Activated CD8-positive, alpha-beta T cell treated with anti-CD3 and anti-CD28 coated beads for 36 hours (primary cell): Measurements from ENCODE around the gene KISS1R. TPM values are rescaled to one million over a fixed set of nuclear protein-coding genes. Genes with fewer than 3 reads are reported as not detected.
"Not testable (repeated sequence)": the region's sequence is repeated elsewhere in the genome, so short reads cannot be mapped to it uniquely, and the experiment has no call there.

Experiments
- ATAC-seq: fragments of 200-7000 bp; cut with Tn5 transposase; one replicate; pipeline ENCODE4 v1.10.0; 2021; ENCODE audit warnings: mild to moderate bottlenecking, moderate library complexity
- CTCF ChIA-PET: fragments of 350-600 bp; sonication (Branson Sonifier 250); formaldehyde crosslinking; loops from one replicate; lab custom pipeline; 2021; ENCODE audit warnings: antibody characterized with exemption; lab: Charles Lee
- POLR2A ChIA-PET: fragments of 350-600 bp; sonication (Branson Sonifier 250); formaldehyde crosslinking; loops from one replicate; lab custom pipeline; 2021; ENCODE audit warnings: antibody characterized with exemption; lab: Charles Lee
- DNase-seq: peaks from one replicate; pipeline ENCODE4 v3.0.0-alpha.2; 2020
- H3K27ac Mint-ChIP-seq: one replicate; pipeline ENCODE4 v1.8.0; 2021; ENCODE audit warnings: mild to moderate bottlenecking, mixed read lengths
- H3K27me3 Mint-ChIP-seq: one replicate; pipeline ENCODE4 v1.8.0; 2021; ENCODE audit warnings: mixed read lengths
- H3K36me3 Mint-ChIP-seq: one replicate; pipeline ENCODE4 v1.8.0; 2021; ENCODE audit warnings: low read depth, mixed read lengths
- H3K4me1 Mint-ChIP-seq: one replicate; pipeline ENCODE4 v1.8.0; 2021; ENCODE audit warnings: low read depth, mixed read lengths
- H3K4me3 Mint-ChIP-seq: one replicate; pipeline ENCODE4 v1.8.0; 2021; ENCODE audit warnings: mild to moderate bottlenecking, moderate library complexity, mixed read lengths
- H3K9me3 Mint-ChIP-seq: one replicate; pipeline ENCODE4 v1.8.0; 2021; ENCODE audit warnings: mixed read lengths
- intact Hi-C: fragments of 100-400 bp; cut with micrococcal nuclease; formaldehyde crosslinking; loops from one replicate; pipeline ENCODE4 v1.10.0; 2022
- total RNA-seq, 2 experiments: library from RNA; stranded (reverse); gene quantifications; one replicate each; pipeline ENCODE4 v1.2.3, GENCODE V29; 2021
- TF ChIP-seq, protein P1 (sequence below): fragments of 200-600 bp; IDR thresholded peaks from one replicate; pipeline ENCODE4 v1.8.0; 2022; ENCODE audit warnings: antibody characterized with exemption, mild to moderate bottlenecking

Gene KISS1R
- total RNA-seq, 2 experiments from 2014 or later = 14.0 to 15.5 TPM

DNA sequence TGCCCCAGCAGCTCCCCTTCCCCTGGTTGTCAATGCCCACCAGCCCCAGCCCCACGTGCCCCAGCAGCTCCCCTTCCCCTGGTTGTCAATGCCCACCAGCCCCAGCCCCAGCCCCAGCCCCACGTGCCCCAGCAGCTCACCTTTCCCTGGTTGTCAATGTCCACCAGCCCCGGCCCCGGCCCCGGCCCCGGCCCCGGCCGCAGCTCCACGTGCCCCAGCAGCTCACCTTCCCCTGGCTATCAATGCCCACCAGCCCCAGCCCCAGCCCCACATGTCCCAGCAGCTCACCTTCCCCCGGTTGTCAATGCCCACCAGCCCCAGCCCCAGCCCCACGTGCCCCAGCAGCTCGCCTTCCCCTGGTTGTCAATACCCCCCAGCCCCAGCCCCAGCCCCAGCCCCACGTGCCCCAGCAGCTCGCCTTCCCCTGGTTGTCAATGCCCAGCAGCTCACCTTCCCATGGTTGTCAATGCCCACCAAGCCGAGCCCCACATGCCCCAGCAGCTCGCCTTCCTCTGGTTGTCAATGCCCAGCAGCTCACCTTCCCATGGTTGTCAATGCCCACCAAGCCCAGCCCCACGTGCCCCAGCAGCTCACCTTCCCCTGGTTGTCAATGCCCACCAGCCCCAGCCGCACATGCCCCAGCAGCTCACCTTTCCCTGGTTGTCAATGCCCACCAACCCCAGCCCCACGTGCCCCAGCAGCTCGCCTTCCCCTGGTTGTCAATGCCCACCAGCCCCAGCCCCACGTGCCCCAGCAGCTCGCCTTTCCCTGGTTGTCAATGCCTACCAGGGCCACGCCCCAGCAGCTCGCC is 38.2 kb upstream of the KISS1R start:
- H3K4me3 Mint-ChIP-seq, ATAC-seq, POLR2A ChIA-PET, H3K36me3 Mint-ChIP-seq, H3K9me3 Mint-ChIP-seq, H3K27me3 Mint-ChIP-seq, H3K4me1 Mint-ChIP-seq, DNase-seq, intact Hi-C loops, H3K27ac Mint-ChIP-seq: not testable (repeated sequence)
- CTCF ChIA-PET = interaction anchor here (0.6 to 1.6 kb wide), 4 partner anchors 15 to 254 kb away, joined by 3 to 6 read pairs (median 3); no protein-coding TSS in a partner anchor

DNA sequence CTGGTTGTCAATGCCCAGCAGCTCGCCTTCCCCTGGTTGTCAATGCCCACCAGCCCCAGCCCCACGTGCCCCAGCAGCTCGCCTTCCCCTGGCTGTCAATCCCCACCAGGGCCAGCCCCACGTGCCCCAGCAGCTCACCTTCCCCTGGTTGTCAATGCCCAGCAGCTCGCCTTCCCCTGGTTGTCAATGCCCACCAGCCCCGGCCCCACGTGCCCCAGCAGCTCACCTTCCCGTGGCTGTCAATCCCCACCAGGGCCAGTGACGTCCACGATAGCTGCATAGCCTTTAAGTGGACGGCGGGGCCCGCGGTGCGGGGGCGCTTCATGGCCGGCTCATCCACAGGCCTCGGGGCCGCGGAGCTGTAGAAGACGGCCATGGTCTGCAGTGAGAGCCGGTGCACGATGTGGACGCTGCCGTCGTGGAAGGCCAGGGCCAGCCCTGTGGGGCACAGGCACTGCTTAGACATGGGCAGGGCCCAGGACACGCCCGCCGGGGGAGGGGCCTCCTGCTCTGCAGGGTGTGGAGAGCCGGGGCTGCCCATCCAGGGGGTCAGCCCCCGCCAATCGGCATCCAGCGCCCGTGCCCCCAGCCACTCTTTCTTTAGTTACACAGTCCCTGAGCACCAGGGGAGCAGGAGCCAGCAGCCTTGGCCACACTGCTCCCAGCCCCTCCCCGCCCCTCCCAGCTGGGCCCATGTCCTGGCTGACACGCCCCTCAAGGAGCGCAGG is 37.3 kb upstream of the KISS1R start:
- intact Hi-C loops = no loop called here

DNA sequence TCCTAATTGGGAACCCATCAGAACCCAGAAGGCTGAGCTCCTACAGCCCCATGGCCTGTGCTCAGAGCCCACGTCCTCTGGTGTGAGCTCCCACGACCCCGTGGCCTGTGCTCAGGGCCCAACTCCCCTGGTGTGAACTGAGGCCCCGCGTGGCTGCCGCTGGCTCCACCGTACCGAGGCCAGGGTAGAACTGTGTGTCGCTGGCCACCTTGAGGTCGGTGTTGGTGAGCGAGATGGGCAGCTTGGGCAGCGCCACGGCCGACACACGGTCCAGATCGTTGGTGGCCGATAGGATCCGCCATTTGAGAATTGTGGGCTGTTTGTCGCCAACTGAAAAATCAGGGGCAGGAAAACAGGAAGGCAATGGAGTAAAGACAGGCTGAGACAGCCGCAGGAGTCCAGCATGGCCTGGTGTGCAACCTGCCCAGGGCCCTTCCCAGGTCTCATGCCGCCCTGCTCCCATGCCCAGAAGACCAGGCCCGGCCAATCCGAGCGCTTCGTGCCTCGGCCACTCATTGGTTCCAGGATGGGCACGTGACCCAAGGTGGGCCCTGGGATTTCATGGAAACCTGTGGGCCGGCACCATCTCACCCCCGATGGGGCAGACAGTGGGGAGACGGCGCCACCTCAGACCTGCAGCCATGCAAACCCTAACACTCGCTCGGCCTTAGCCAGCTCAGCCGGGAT is 35.6 kb upstream of the KISS1R start:
- H3K4me3 Mint-ChIP-seq = no peak overlapping the region
- intact Hi-C loops = no loop called here
- DNase-seq (no peak), ATAC-seq (no peak)
- H3K27me3 Mint-ChIP-seq = no peaks in the 10 kb centered on the region
- ChIA-PET CTCF (no interaction called here), POLR2A (no interaction called here)
- H3K9me3 Mint-ChIP-seq = no peaks in the 10 kb centered on the region
- no peak overlapping the region for H3K27ac Mint-ChIP-seq
- peaks cover 2% of the 10 kb centered on the region for H3K36me3 Mint-ChIP-seq
- no peaks in the 10 kb centered on the region for H3K4me1 Mint-ChIP-seq
- TF ChIP-seq, protein P1, sequence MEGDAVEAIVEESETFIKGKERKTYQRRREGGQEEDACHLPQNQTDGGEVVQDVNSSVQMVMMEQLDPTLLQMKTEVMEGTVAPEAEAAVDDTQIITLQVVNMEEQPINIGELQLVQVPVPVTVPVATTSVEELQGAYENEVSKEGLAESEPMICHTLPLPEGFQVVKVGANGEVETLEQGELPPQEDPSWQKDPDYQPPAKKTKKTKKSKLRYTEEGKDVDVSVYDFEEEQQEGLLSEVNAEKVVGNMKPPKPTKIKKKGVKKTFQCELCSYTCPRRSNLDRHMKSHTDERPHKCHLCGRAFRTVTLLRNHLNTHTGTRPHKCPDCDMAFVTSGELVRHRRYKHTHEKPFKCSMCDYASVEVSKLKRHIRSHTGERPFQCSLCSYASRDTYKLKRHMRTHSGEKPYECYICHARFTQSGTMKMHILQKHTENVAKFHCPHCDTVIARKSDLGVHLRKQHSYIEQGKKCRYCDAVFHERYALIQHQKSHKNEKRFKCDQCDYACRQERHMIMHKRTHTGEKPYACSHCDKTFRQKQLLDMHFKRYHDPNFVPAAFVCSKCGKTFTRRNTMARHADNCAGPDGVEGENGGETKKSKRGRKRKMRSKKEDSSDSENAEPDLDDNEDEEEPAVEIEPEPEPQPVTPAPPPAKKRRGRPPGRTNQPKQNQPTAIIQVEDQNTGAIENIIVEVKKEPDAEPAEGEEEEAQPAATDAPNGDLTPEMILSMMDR = no peak

More for the DNA sequence above, 37.3 kb upstream of the KISS1R start:
- no peaks in the 10 kb centered on the region for H3K9me3 Mint-ChIP-seq
- DNase-seq (no peak), ATAC-seq (no peak)
- TF ChIP-seq, protein P1 = no peak
- no peaks in the 10 kb centered on the region for H3K4me1 Mint-ChIP-seq
- ChIA-PET POLR2A (no interaction called here), CTCF (interaction anchor here (1.6 kb wide), 1 partner anchor 102 kb away, joined by 3 read pairs; no protein-coding TSS in a partner anchor)
- no peaks in the 10 kb centered on the region for H3K27me3 Mint-ChIP-seq
- peaks cover 2% of the 10 kb centered on the region for H3K36me3 Mint-ChIP-seq
- H3K27ac Mint-ChIP-seq = no peak overlapping the region
- no peak overlapping the region for H3K4me3 Mint-ChIP-seq

DNA sequence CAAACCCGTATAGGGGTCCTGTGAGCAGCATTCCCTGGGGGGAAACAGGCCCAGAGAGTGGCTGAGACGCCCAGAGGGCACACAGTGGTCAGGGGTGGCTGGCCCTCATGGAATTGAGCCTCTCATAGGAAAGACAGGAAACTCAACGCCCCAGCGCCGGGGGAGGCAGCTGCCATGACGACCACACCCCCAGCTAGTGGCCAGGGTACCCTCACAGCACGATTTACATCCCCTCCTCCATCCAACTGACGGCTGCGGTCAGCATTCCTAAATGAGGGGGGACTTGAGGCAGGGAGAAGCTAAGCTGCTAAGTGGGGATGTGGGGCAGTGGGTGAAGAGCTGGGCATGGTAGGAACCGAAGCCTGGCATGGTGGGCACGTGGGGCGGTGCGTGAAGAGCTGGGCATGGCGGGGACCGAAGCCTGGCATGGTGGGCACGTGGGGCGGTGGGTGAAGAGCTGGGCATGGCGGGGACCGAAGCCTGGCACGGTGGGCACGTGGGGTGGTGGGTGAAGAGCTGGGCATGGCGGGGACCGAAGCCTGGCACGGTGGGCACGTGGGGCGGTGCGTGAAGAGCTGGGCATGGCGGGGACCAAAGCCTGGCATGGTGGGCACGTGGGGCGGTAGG is 34.1 kb upstream of the KISS1R start:
- Mint-ChIP-seq H3K4me1 (peaks cover 2% of the 10 kb centered on the region), H3K4me3 (no peak overlapping the region), H3K27ac (no peak overlapping the region), H3K9me3 (no peaks in the 10 kb centered on the region), H3K27me3 (no peaks in the 10 kb centered on the region), H3K36me3 (peaks cover 2% of the 10 kb centered on the region)
- no peak for DNase-seq
- CTCF ChIA-PET = no interaction called here
- no peak for ATAC-seq
- intact Hi-C loops = no loop called here
- POLR2A ChIA-PET = no interaction called here
- TF ChIP-seq, protein P1 = no peak

DNA sequence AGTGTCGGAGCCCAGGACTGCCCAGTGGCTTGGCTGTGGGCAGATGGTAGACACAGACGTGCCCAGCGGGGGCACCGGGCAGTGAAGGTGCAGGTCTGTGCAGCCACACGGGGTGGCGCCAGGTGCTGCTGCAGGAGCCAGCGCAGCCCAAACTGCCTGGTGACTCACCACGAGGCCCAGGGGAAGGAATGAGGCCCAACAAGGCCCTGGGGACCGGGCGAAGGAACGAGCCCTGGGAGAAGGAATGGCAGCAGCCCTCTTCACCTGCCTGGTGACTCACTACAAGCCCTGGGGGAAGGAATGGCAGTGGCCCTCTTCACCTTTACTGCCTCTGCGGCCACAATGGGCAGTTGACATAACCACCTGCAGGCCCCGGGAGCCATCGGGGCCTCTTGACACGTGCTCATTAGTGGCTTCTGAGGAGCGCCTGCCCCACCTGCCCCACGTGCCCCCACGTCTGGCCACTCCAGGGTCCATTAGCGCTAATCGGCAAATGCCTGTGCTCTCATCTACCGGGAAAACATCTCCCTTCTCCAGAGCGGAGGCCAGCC is 33.4 kb upstream of the KISS1R start:
- intact Hi-C loops = no loop called here
- ATAC-seq (no peak), DNase-seq (no peak)
- peaks cover 2% of the 10 kb centered on the region for H3K4me1 Mint-ChIP-seq
- H3K27me3 Mint-ChIP-seq = no peaks in the 10 kb centered on the region
- no peak overlapping the region for H3K27ac Mint-ChIP-seq
- TF ChIP-seq, protein P1 = no peak
- H3K36me3 Mint-ChIP-seq = peaks cover 2% of the 10 kb centered on the region
- H3K9me3 Mint-ChIP-seq = no peaks in the 10 kb centered on the region
- ChIA-PET POLR2A (no interaction called here), CTCF (no interaction called here)
- H3K4me3 Mint-ChIP-seq = no peak overlapping the region
